Hepatocyte (in vitro differentiated cells): ENCODE data around the gene CLTA. TPM values are rescaled to one million over a fixed set of nuclear protein-coding genes. Genes with fewer than 3 reads are reported as not detected.

ENCODE experiments used
- DNase-seq: peaks from one replicate; pipeline ENCODE4 v3.0.0-alpha.2; 2016; ENCODE audit warnings: low spot score
- H2AFZ ChIP-seq: fragments of 200-600 bp; sonication (generic); 2 replicates; pipeline ENCODE4 v1.6.0; 2016; ENCODE audit warnings: antibody characterized with exemption, mild to moderate bottlenecking
- H3K27ac ChIP-seq: fragments of 200-600 bp; sonication (generic); 2 replicates; pipeline ENCODE4 v1.5.1; 2016; ENCODE audit warnings: mild to moderate bottlenecking
- H3K27me3 ChIP-seq: fragments of 200-600 bp; sonication (generic); 2 replicates; pipeline ENCODE4 v1.6.1; 2016
- H3K36me3 ChIP-seq: fragments of 200-600 bp; sonication (generic); replicated peaks from 2 replicates; pipeline ENCODE4 v1.5.1; 2016; ENCODE audit warnings: low read depth; ENCODE audit not compliant: insufficient read depth
- H3K4me1 ChIP-seq: fragments of 200-600 bp; sonication (generic); 2 replicates; pipeline ENCODE4 v1.5.1; 2016; ENCODE audit warnings: mild to moderate bottlenecking, moderate library complexity; ENCODE audit not compliant: insufficient read depth
- H3K4me2 ChIP-seq: fragments of 200-600 bp; sonication (generic); 2 replicates; pipeline ENCODE4 v1.6.0; 2016
- H3K4me3 ChIP-seq: fragments of 200-600 bp; sonication (generic); 2 replicates; pipeline ENCODE4 v1.5.1; 2016; ENCODE audit warnings: mild to moderate bottlenecking
- H3K79me2 ChIP-seq: fragments of 200-600 bp; sonication (generic); 2 replicates; pipeline ENCODE4 v1.6.0; 2017; ENCODE audit warnings: mild to moderate bottlenecking
- H3K9me2 ChIP-seq: fragments of 200-600 bp; sonication (generic); replicated peaks from 2 replicates; pipeline ENCODE4 v1.6.0; 2017; ENCODE audit warnings: mild to moderate bottlenecking; ENCODE audit not compliant: insufficient read depth
- H3K9me3 ChIP-seq: fragments of 200-600 bp; sonication (generic); 2 replicates; pipeline ENCODE4 v1.5.1; 2016; ENCODE audit warnings: low read depth, mild to moderate bottlenecking
- H4K20me1 ChIP-seq: fragments of 200-600 bp; sonication (generic); 2 replicates; pipeline ENCODE4 v1.6.0; 2016; ENCODE audit warnings: mild to moderate bottlenecking; ENCODE audit not compliant: insufficient read depth, poor library complexity, severe bottlenecking
- EZH2 ChIP-seq: fragments of 200-600 bp; sonication (generic); IDR thresholded peaks from 2 replicates; pipeline ENCODE4 v1.6.1; 2016; ENCODE audit warnings: antibody characterized with exemption, mild to moderate bottlenecking, borderline replicate concordance
- EZH2phosphoT487 ChIP-seq: fragments of 200-600 bp; sonication (generic); IDR thresholded peaks from one replicate; pipeline ENCODE4 v1.6.1; 2018; ENCODE audit warnings: antibody characterized with exemption, mild to moderate bottlenecking, low read depth, moderate library complexity; ENCODE audit not compliant: unreplicated experiment, severe bottlenecking
- WGBS: methylation state at CpG from one replicate; pipeline ENCODE4 v1.1.6; 2016; ENCODE audit warnings: low lambda C conversion rate; ENCODE audit errors: missing lambda C conversion rate; 5-methylcytosine and 5-hydroxymethylcytosine counted together
- polyA plus RNA-seq: library from polyadenylated mRNA; unstranded; fragments of >200 nt; fragmentation: Nextera tagmentation; extraction: Ambion mirVana; gene quantifications from 2 replicates; pipeline ENCODE4 v1.2.1, GENCODE V29; 2016
- total RNA-seq: library from RNA; depleted of rRNA; stranded (reverse); fragments of >200 nt; gene quantifications from 2 replicates; pipeline ENCODE4 v1.2.3, GENCODE V29; 2014
- TF ChIP-seq, protein P1 (sequence below): fragments of 200-600 bp; sonication (generic); IDR thresholded peaks from 2 replicates; pipeline ENCODE4 v1.5.1; 2016; ENCODE audit warnings: antibody characterized with exemption, mild to moderate bottlenecking; ENCODE audit not compliant: poor library complexity

The CLTA gene
- total and polyA plus RNA-seq, 2 experiments from 2014 or later = 283 to 317 TPM

DNA sequence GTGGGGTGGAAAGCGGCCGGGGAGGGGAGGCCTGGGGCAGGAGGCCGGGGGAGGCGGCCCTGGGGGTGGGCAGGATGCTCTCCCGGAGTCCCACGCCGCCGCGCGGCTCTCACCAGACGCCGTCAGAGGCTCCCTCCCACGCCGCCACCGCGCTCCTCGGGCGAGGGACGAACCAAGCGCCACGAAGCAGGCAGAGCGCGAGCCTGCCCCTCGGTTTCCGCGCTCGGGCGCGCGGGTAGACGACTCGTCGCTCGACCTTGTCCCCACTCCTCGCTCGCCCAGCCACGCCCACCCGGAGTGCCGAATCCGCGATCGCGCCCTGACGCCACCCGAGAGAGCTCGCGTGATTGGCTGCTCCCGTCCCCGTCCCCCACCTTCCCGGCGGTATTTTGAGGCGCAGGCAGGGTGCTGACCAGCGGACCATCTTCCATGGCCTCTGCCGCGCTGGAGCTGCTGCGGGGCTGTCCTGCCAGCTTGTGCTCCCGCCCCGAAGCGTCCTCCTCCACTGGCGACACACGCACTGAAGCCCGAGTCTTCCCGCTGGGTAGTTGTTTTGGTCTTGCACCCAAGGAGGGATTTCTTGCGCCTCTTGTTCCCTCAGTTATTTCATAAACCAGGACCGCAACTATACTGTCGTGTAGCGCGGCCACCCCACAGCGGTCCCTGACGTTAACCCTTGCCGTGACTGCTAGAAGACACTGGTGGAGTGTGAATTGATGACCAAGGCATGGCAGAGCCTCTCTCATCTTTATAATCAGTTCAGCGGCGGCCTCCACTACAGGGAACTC is 67.7 kb downstream of the CLTA start, which contains the start of gene GNE:
TSS of gene GNE (minus strand) at position 241 of the 788 bp plus-strand sequence. CDS start 9,093 bp downstream, outside the sequence.
- 5% methylated on average over 41 of the region's 73 CpGs for WGBS
- peak within 1 kb of the TSS; percentile 67 for H2AFZ ChIP-seq
- no peaks in the 10 kb centered on the region for H3K4me1 ChIP-seq
- no peaks in the 10 kb centered on the region for H3K27me3 ChIP-seq
- peak within 1 kb of the TSS; percentile 41 for H3K4me3 ChIP-seq
- peak; percentile 98 for DNase-seq
- H3K36me3 ChIP-seq = no peaks in the 10 kb centered on the region
- H4K20me1 ChIP-seq = no peaks in the 10 kb centered on the region
- TF ChIP-seq, protein P1, sequence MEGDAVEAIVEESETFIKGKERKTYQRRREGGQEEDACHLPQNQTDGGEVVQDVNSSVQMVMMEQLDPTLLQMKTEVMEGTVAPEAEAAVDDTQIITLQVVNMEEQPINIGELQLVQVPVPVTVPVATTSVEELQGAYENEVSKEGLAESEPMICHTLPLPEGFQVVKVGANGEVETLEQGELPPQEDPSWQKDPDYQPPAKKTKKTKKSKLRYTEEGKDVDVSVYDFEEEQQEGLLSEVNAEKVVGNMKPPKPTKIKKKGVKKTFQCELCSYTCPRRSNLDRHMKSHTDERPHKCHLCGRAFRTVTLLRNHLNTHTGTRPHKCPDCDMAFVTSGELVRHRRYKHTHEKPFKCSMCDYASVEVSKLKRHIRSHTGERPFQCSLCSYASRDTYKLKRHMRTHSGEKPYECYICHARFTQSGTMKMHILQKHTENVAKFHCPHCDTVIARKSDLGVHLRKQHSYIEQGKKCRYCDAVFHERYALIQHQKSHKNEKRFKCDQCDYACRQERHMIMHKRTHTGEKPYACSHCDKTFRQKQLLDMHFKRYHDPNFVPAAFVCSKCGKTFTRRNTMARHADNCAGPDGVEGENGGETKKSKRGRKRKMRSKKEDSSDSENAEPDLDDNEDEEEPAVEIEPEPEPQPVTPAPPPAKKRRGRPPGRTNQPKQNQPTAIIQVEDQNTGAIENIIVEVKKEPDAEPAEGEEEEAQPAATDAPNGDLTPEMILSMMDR = no peak
- TF ChIP-seq EZH2 = no peak
- peak within 1 kb of the TSS; percentile 92 for H3K27ac ChIP-seq
- peak within 1 kb of the TSS; percentile 75 for H3K4me2 ChIP-seq
- H3K79me2 ChIP-seq = peaks cover 42% of the 10 kb centered on the region
- no peaks in the 10 kb centered on the region for H3K9me2 ChIP-seq
- no peaks in the 10 kb centered on the region for H3K9me3 ChIP-seq

DNA sequence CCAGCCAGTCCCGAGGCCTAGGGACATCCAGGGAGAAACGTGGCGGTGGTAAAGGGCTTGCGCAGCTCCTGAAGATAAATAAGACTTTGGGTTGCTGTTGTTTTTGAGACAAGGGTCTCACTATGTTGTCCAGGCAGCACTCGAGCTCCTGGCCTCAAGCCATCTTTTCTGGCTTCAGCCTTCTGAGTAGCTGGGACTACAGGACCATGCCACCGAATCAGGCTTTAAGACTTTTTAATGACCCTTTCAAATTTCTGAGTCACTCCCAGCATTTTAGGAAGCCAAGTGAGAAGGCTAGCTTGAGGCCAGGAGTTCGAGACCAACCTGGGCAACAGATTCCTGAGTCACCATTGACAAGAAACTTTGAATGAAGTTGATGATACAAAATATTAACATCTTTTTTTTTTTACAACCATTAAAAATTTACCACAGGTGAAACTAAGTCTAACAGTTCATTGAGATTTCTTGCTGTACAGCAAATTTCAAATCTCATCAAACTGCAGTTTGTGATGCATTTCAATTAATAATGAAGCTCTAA is 68.3 kb downstream of the CLTA start:
- H3K4me2 ChIP-seq = peak overlapping the region; percentile 75
- H3K36me3 ChIP-seq = no peaks in the 10 kb centered on the region
- H2AFZ ChIP-seq = peak overlapping the region; percentile 67
- H3K9me3 ChIP-seq = no peaks in the 10 kb centered on the region
- no peaks in the 10 kb centered on the region for H4K20me1 ChIP-seq
- H3K4me1 ChIP-seq = no peaks in the 10 kb centered on the region
- peaks cover 36% of the 10 kb centered on the region for H3K79me2 ChIP-seq
- H3K4me3 ChIP-seq = peak overlapping the region; percentile 41
- WGBS = 77% methylated on average over 7 of the region's 7 CpGs
- H3K27ac ChIP-seq = peak overlapping the region; percentile 85
- DNase-seq = no peak
- H3K27me3 ChIP-seq = no peaks in the 10 kb centered on the region
- TF ChIP-seq EZH2 (no peak), EZH2phosphoT487 (no peak)
- TF ChIP-seq, protein P1 = no peak
- no peaks in the 10 kb centered on the region for H3K9me2 ChIP-seq

Other genes with a start within 250 kb of the CLTA start
- gene OR2S2, start 232.8 kb upstream of the CLTA start, total RNA-seq = 0.27 TPM in 1 of 2 replicates, not detected in the other
- gene OR2S2, start 232.8 kb upstream of the CLTA start, polyA plus RNA-seq = not detected in 2 replicates
- 11.2 and 15.3 TPM in 2 replicates for gene RECK, start 154.0 kb upstream of the CLTA start, total RNA-seq
- gene RECK, start 154.0 kb upstream of the CLTA start, polyA plus RNA-seq = 13.5 and 13.7 TPM in 2 replicates
- 9.8 and 14.1 TPM in 2 replicates for gene GLIPR2, start 54.2 kb upstream of the CLTA start, total RNA-seq
- 12.6 and 20.1 TPM in 2 replicates for gene GLIPR2, start 54.2 kb upstream of the CLTA start, polyA plus RNA-seq
- not detected in 2 replicates for gene CCIN, start 21.5 kb upstream of the CLTA start, total RNA-seq
- gene CCIN, start 21.5 kb upstream of the CLTA start, polyA plus RNA-seq = 0.23 TPM in 1 of 2 replicates, not detected in the other
- gene GNE, start 67.5 kb downstream of the CLTA start, total RNA-seq = 14.9 and 17.5 TPM in 2 replicates
- gene GNE, start 67.5 kb downstream of the CLTA start, polyA plus RNA-seq = 3.8 and 6.5 TPM in 2 replicates
- gene RNF38, start 209.3 kb downstream of the CLTA start, total RNA-seq = 23.7 and 25.7 TPM in 2 replicates
- gene RNF38, start 209.3 kb downstream of the CLTA start, polyA plus RNA-seq = 8.1 and 8.7 TPM in 2 replicates